HepG2 (cell line): ENCODE measurements around the gene GP2. TPM values are rescaled to one million over a fixed set of nuclear protein-coding genes. Genes with fewer than 3 reads are reported as not detected.

Experiments used
- EP300 ChIP-seq, 3 experiments: sonication (generic) in 1 of 3; formaldehyde crosslinking in 1 of 3; IDR thresholded peaks; 2 replicates each; pipeline versions ENCODE4 v1.5.1 to v1.6.1; 2011 to 2020; ENCODE audit warnings: low read depth in 2 of 3, low read length in 2 of 3, borderline replicate concordance in 1 of 3, improper control_type of control experiment in 1 of 3, mild to moderate bottlenecking in 1 of 3, missing genetic modification reagents in 1 of 3, moderate library complexity in 1 of 3
- GLI4 ChIP-seq: sonication (generic); formaldehyde crosslinking; IDR thresholded peaks from 2 replicates; pipeline ENCODE4 v1.5.1; 2020; ENCODE audit warnings: missing genetic modification reagents, mild to moderate bottlenecking, moderate library complexity, borderline replicate concordance
- GTF2F1 ChIP-seq: fragments of 150-350 bp; IDR thresholded peaks from 2 replicates; pipeline ENCODE4 v1.6.1; 2014; ENCODE audit warnings: low read length
- HES4 ChIP-seq: sonication (generic); formaldehyde crosslinking; IDR thresholded peaks from 2 replicates; pipeline ENCODE4 v1.9.0; 2021; ENCODE audit warnings: mild to moderate bottlenecking, missing genetic modification reagents, borderline replicate concordance
- KLF12 ChIP-seq: sonication (generic); formaldehyde crosslinking; IDR thresholded peaks from 2 replicates; pipeline ENCODE4 v1.4.0; 2020; ENCODE audit warnings: missing genetic modification reagents, borderline replicate concordance
- KLF16 ChIP-seq, 2 experiments: sonication (generic) in 1 of 2; formaldehyde crosslinking in 1 of 2; IDR thresholded peaks; 2 replicates each; pipeline versions ENCODE4 v1.6.1 to v1.8.0; 2016 to 2023; ENCODE audit warnings: missing genetic modification reagents in 2 of 2, missing compliant biosample characterization in 1 of 2
- NAIF1 ChIP-seq: sonication (generic); formaldehyde crosslinking; IDR thresholded peaks from 2 replicates; pipeline ENCODE4 v1.5.0; 2020; ENCODE audit warnings: mild to moderate bottlenecking, missing genetic modification reagents, borderline replicate concordance
- RAD51 ChIP-seq: fragments of 450-650 bp; IDR thresholded peaks from 2 replicates; pipeline ENCODE4 v1.6.1; 2016; ENCODE audit warnings: borderline replicate concordance
- RORA ChIP-seq: sonication (generic); formaldehyde crosslinking; IDR thresholded peaks from 2 replicates; pipeline ENCODE4 v1.5.0; 2020; ENCODE audit warnings: mild to moderate bottlenecking, missing genetic modification reagents, moderate library complexity
- ZFP36L1 ChIP-seq: sonication (generic); formaldehyde crosslinking; IDR thresholded peaks from 2 replicates; pipeline ENCODE4 v1.8.0; 2022; ENCODE audit warnings: mild to moderate bottlenecking, missing genetic modification reagents, moderate library complexity
- ZNF20 ChIP-seq: sonication (generic); formaldehyde crosslinking; IDR thresholded peaks from 2 replicates; pipeline ENCODE4 v1.4.0; 2020; ENCODE audit warnings: mild to moderate bottlenecking, moderate library complexity, missing genetic modification reagents
- ZNF205 ChIP-seq: IDR thresholded peaks from 2 replicates; pipeline ENCODE4 v1.6.1; 2018; ENCODE audit warnings: missing biosample characterization, missing genetic modification reagents
- ZNF501 ChIP-seq: sonication (generic); formaldehyde crosslinking; IDR thresholded peaks from 2 replicates; pipeline ENCODE4 v1.5.1; 2020; ENCODE audit warnings: mild to moderate bottlenecking, moderate library complexity, missing genetic modification reagents
- ZNF549 ChIP-seq: sonication (generic); formaldehyde crosslinking; IDR thresholded peaks from 2 replicates; pipeline ENCODE4 v1.5.0; 2020; ENCODE audit warnings: missing genetic modification reagents
- ZNF674 ChIP-seq: sonication (generic); formaldehyde crosslinking; IDR thresholded peaks from 2 replicates; pipeline ENCODE4 v1.5.0; 2020; ENCODE audit warnings: low read depth, mild to moderate bottlenecking, missing genetic modification reagents
- ZNF678 ChIP-seq: sonication (generic); formaldehyde crosslinking; IDR thresholded peaks from 2 replicates; pipeline ENCODE4 v1.4.0; 2020; ENCODE audit warnings: mild to moderate bottlenecking, missing genetic modification reagents
- polyA plus RNA-seq, 8 experiments: library from polyadenylated mRNA; depleted of rRNA in 3 of 8; stranded (reverse) in 7 of 8; unstranded in 1 of 8; fragments of >200 nt; fragmentation: Illumina TruSeq in 4 of 8; extraction: Trizol in 4 of 8; gene quantifications; 2 replicates each; pipeline versions ENCODE4 v1.2.1 to v1.2.3, GENCODE V29; 2011 to 2016; ENCODE audit warnings: low read depth in 4 of 8, missing spikeins in 1 of 8, mixed read lengths in 1 of 8; ENCODE audit not compliant: insufficient read depth in 1 of 8
- total RNA-seq, 5 experiments: library from RNA; depleted of rRNA; stranded (reverse); fragments of >200 nt; fragmentation: Illumina TruSeq; extraction: Trizol; gene quantifications; 2 replicates each; pipeline ENCODE4 v1.2.3, GENCODE V29; 2016; ENCODE audit warnings: low read depth in 1 of 5
- TF ChIP-seq, protein P1 (sequence below), 2 experiments: fragments of 450-650 bp in 1 of 2; sonication (generic) in 1 of 2; formaldehyde crosslinking; IDR thresholded peaks; 2 replicates each; pipeline versions ENCODE4 v1.5.0 to v1.8.0; 2020 to 2022; ENCODE audit warnings: mild to moderate bottlenecking in 1 of 2, missing genetic modification reagents in 1 of 2
- TF ChIP-seq, protein P2 (sequence below): sonication (generic); formaldehyde crosslinking; IDR thresholded peaks from 2 replicates; pipeline ENCODE4 v1.4.0; 2020; ENCODE audit warnings: mild to moderate bottlenecking, low read depth, missing genetic modification reagents
- TF ChIP-seq, protein P3 (sequence below): conservative IDR thresholded peaks from 2 replicates; pipeline ENCODE4 v1.6.1; 2018; ENCODE audit warnings: missing genetic modification reagents
- TF ChIP-seq, protein P4 (sequence below): sonication (generic); formaldehyde crosslinking; IDR thresholded peaks from 2 replicates; pipeline ENCODE4 v1.5.0; 2020; ENCODE audit warnings: missing genetic modification reagents
- TF ChIP-seq, protein P5 (sequence below): sonication (generic); formaldehyde crosslinking; IDR thresholded peaks from 2 replicates; pipeline ENCODE4 v1.4.0; 2020; ENCODE audit warnings: missing genetic modification reagents, mild to moderate bottlenecking, borderline replicate concordance

Gene GP2
- total and polyA plus RNA-seq, 2 of the 13 experiments (the other 11 are each of a cell fraction or from before 2014, with no cell fraction given), result 0.15 to 0.69 TPM

DNA sequence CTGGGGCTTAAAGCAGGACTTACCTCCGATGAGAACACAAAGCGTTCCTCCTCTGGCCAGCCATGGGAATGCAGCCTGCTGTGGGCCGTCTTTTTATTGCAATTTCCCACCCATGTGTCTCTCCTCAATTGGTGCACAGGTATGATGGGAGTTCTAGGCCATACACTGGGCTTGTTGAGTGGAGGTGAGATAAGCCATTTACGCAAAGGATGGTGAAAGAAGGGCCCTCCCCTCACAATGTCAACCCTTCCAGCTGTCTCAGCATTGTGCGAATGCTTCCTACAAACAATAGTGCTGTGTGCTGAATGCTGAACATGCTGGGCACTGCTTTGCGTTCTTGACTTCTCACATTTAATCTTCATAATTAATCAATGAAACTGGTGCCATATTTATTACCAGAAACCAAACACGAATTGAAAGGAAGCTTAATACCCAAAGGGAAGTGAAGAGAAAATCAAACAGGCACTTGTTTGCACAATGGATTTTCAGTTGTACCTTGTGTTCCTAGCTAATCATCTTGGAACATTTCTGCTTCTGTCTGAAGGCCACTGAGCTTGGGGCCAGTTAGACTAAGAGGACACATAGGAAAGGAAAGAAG, at the start of gene GP2 (continued):
- TF ChIP-seq ZNF678 (CRISPR knock-in tag) (peak; percentile 20; the same call in 1 of the 2 replicates), RAD51 (no peak), ZNF20 (CRISPR knock-in tag) (no peak), RORA (CRISPR knock-in tag) (no peak), KLF16 (CRISPR knock-in tag; IDR thresholded peaks at IDR 0.05) (no peak), ZNF674 (CRISPR knock-in tag) (no peak), HES4 (CRISPR knock-in tag) (no peak), ZNF549 (CRISPR knock-in tag) (no peak), NAIF1 (CRISPR knock-in tag) (no peak), ZFP36L1 (CRISPR knock-in tag) (no peak), KLF12 (no peak), GLI4 (CRISPR knock-in tag) (no peak), ZNF501 (CRISPR knock-in tag) (no peak), GTF2F1 (no peak), ZNF205 (CRISPR knock-in tag) (no peak), EP300 (IDR thresholded peaks at IDR 0.05; ENCODE audit: low read depth in 2 of 2, low read length in 2 of 2) (peak in 1 of 2 experiments; percentile 78; a peak in 2 of 4 replicates), EP300 (CRISPR knock-in tag; IDR thresholded peaks at IDR 0.05; ENCODE audit: borderline replicate concordance) (no peak)
- TF ChIP-seq, protein P1, sequence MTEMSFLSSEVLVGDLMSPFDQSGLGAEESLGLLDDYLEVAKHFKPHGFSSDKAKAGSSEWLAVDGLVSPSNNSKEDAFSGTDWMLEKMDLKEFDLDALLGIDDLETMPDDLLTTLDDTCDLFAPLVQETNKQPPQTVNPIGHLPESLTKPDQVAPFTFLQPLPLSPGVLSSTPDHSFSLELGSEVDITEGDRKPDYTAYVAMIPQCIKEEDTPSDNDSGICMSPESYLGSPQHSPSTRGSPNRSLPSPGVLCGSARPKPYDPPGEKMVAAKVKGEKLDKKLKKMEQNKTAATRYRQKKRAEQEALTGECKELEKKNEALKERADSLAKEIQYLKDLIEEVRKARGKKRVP (CRISPR knock-in tag; IDR thresholded peaks at IDR 0.05), result 0 out of 4 replicates have a peak, but pooled peaks of 1 of the 2 experiments have one; percentile 13
- TF ChIP-seq, protein P2, sequence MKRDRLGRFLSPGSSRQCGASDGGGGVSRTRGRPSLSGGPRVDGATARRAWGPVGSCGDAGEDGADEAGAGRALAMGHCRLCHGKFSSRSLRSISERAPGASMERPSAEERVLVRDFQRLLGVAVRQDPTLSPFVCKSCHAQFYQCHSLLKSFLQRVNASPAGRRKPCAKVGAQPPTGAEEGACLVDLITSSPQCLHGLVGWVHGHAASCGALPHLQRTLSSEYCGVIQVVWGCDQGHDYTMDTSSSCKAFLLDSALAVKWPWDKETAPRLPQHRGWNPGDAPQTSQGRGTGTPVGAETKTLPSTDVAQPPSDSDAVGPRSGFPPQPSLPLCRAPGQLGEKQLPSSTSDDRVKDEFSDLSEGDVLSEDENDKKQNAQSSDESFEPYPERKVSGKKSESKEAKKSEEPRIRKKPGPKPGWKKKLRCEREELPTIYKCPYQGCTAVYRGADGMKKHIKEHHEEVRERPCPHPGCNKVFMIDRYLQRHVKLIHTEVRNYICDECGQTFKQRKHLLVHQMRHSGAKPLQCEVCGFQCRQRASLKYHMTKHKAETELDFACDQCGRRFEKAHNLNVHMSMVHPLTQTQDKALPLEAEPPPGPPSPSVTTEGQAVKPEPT (CRISPR knock-in tag), result no peak
- TF ChIP-seq, protein P3, sequence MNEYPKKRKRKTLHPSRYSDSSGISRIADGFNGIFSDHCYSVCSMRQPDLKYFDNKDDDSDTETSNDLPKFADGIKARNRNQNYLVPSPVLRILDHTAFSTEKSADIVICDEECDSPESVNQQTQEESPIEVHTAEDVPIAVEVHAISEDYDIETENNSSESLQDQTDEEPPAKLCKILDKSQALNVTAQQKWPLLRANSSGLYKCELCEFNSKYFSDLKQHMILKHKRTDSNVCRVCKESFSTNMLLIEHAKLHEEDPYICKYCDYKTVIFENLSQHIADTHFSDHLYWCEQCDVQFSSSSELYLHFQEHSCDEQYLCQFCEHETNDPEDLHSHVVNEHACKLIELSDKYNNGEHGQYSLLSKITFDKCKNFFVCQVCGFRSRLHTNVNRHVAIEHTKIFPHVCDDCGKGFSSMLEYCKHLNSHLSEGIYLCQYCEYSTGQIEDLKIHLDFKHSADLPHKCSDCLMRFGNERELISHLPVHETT, result no peak
- TF ChIP-seq, protein P4, sequence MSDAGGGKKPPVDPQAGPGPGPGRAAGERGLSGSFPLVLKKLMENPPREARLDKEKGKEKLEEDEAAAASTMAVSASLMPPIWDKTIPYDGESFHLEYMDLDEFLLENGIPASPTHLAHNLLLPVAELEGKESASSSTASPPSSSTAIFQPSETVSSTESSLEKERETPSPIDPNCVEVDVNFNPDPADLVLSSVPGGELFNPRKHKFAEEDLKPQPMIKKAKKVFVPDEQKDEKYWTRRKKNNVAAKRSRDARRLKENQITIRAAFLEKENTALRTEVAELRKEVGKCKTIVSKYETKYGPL, result no peak
- TF ChIP-seq, protein P5, sequence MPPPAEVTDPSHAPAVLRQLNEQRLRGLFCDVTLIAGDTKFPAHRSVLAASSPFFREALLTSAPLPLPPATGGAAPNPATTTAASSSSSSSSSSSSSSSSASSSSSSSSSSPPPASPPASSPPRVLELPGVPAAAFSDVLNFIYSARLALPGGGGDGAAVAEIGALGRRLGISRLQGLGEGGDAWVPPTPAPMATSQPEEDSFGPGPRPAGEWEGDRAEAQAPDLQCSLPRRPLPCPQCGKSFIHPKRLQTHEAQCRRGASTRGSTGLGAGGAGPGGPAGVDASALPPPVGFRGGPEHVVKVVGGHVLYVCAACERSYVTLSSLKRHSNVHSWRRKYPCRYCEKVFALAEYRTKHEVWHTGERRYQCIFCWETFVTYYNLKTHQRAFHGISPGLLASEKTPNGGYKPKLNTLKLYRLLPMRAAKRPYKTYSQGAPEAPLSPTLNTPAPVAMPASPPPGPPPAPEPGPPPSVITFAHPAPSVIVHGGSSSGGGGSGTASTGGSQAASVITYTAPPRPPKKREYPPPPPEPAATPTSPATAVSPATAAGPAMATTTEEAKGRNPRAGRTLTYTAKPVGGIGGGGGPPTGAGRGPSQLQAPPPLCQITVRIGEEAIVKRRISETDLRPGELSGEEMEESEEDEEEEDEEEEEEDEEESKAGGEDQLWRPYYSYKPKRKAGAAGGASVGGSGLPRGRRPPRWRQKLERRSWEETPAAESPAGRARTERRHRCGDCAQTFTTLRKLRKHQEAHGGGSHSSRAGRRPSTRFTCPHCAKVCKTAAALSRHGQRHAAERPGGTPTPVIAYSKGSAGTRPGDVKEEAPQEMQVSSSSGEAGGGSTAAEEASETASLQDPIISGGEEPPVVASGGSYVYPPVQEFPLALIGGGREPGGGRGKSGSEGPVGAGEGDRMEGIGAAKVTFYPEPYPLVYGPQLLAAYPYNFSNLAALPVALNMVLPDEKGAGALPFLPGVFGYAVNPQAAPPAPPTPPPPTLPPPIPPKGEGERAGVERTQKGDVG (CRISPR knock-in tag), result no peak
